HCT116 (cell line): Measurements from ENCODE around the gene WNK2. TPM values are rescaled to one million over a fixed set of nuclear protein-coding genes. Genes with fewer than 3 reads are reported as not detected.

Experiments
- ATAC-seq: fragments of 200-7000 bp; cut with Tn5 transposase; 2 replicates; pipeline ENCODE4 v1.9.1; 2020; ENCODE audit warnings: mild to moderate bottlenecking, moderate library complexity
- BruUV-seq: library from RNA; stranded (reverse); fragments of 400-500 nt; replicated peaks from 2 replicates; lab custom pipeline; 2021; lab: Mats Ljungman, UMichigan
- CTCF ChIA-PET: fragments of 300-600 bp; sonication (Branson Sonifier 250); formaldehyde crosslinking; loops from one replicate; lab custom pipeline; 2021; ENCODE audit warnings: antibody characterized with exemption; lab: Charles Lee
- POLR2A ChIA-PET: fragments of 300-600, 350-600 bp; sonication (Branson Sonifier 250); formaldehyde crosslinking; loops from one replicate; lab custom pipeline; 2021; ENCODE audit warnings: antibody characterized with exemption; lab: Charles Lee
- RAD21 ChIA-PET, 2 experiments: fragments of 300-600 bp; sonication (Branson Sonifier 250); formaldehyde crosslinking; loops; one replicate each; lab custom pipeline; 2023; ENCODE audit warnings: low total read pairs in 2 of 2; ENCODE audit not compliant: uncharacterized antibody in 2 of 2, unreplicated experiment in 2 of 2, low non-redundant PET in 1 of 2; lab: Charles Lee
- DNase-seq: peaks from one replicate; pipeline ENCODE4 v3.0.0-alpha.2; 2010; ENCODE audit warnings: low read depth, low spot score
- H2AFZ ChIP-seq: fragments of 200-600 bp; shearing (Covaris generic), sonication (generic); 2 replicates; pipeline ENCODE4 v1.6.1; 2017; ENCODE audit warnings: low read depth, mixed run types, mixed read lengths, antibody characterized with exemption, low read length; ENCODE audit not compliant: poor library complexity, severe bottlenecking
- H3K27ac ChIP-seq: 2 replicates; pipeline ENCODE4 v1.5.1; 2012; ENCODE audit warnings: low read depth, low read length
- H3K27me3 ChIP-seq: fragments of 200-600 bp; sonication (generic); 2 replicates; pipeline ENCODE4 v1.6.1; 2016; ENCODE audit warnings: mixed run types, low read length, mixed read lengths; ENCODE audit not compliant: insufficient read depth
- H3K36me3 ChIP-seq, 2 experiments: fragments of 200-500 bp in 1 of 2; fragments of 200-600 bp in 1 of 2; sonication (Bioruptor generic) in 1 of 2; sonication (generic) in 1 of 2; 2 replicates each; pipeline versions ENCODE4 v1.5.1 to v1.6.1; 2014 to 2016; ENCODE audit warnings: low read length in 2 of 2, inconsistent platforms in 1 of 2, mixed read lengths in 1 of 2, mixed run types in 1 of 2; ENCODE audit not compliant: insufficient read depth in 2 of 2, control insufficient read depth in 1 of 2
- H3K4me1 ChIP-seq, 2 experiments: fragments of 200-600 bp in 1 of 2; sonication (generic) in 1 of 2; 2 replicates each; pipeline versions ENCODE4 v1.5.1 to v1.6.1; 2012 to 2017; ENCODE audit warnings: low read length in 2 of 2, inconsistent platforms in 1 of 2, mild to moderate bottlenecking in 1 of 2, mixed read lengths in 1 of 2, mixed run types in 1 of 2, moderate library complexity in 1 of 2; ENCODE audit not compliant: insufficient read depth in 2 of 2, control insufficient read depth in 1 of 2
- H3K4me2 ChIP-seq: fragments of 200-600 bp; sonication (generic); 2 replicates; pipeline ENCODE4 v1.6.1; 2017; ENCODE audit warnings: mixed run types, low read length, mixed read lengths
- H3K4me3 ChIP-seq, 2 experiments: fragments of 200-600 bp in 1 of 2; sonication (generic) in 1 of 2; replicated peaks in 1 of 2; 2 replicates each; pipeline ENCODE4 v1.5.1; 2011 to 2016; ENCODE audit warnings: low read length in 2 of 2, control low read depth in 1 of 2, low read depth in 1 of 2, mild to moderate bottlenecking in 1 of 2, mixed read lengths in 1 of 2, mixed run types in 1 of 2
- H3K79me2 ChIP-seq: fragments of 200-600 bp; sonication (generic); 2 replicates; pipeline ENCODE4 v1.6.1; 2017; ENCODE audit warnings: mild to moderate bottlenecking, mixed run types, low read length, moderate library complexity, mixed read lengths; ENCODE audit not compliant: insufficient read depth
- H3K9ac ChIP-seq: fragments of 200-600 bp; sonication (generic); 2 replicates; pipeline ENCODE4 v1.6.1; 2016; ENCODE audit warnings: low read length, mixed read lengths
- H3K9me2 ChIP-seq: fragments of 200-600 bp; sonication (generic), shearing (Covaris generic); 2 replicates; pipeline ENCODE4 v1.6.1; 2017; ENCODE audit warnings: mixed run types, mild to moderate bottlenecking, moderate library complexity; ENCODE audit not compliant: insufficient read depth
- H3K9me3 ChIP-seq, 2 experiments: fragments of 200-500 bp in 1 of 2; fragments of 200-600 bp in 1 of 2; sonication (Bioruptor generic) in 1 of 2; sonication (generic) in 1 of 2; 2 replicates each; pipeline ENCODE4 v1.6.1; 2014 to 2017; ENCODE audit warnings: low read length in 2 of 2, mixed read lengths in 2 of 2, inconsistent platforms in 1 of 2, low read depth in 1 of 2, mild to moderate bottlenecking in 1 of 2, mixed run types in 1 of 2, moderate library complexity in 1 of 2; ENCODE audit not compliant: control insufficient read depth in 1 of 2, insufficient read depth in 1 of 2
- H4K20me1 ChIP-seq: fragments of 200-600 bp; sonication (generic), shearing (Covaris generic); 2 replicates; pipeline ENCODE4 v1.6.1; 2017; ENCODE audit warnings: mixed run types, mild to moderate bottlenecking, moderate library complexity; ENCODE audit not compliant: insufficient read depth
- CBX3 ChIP-seq: IDR thresholded peaks from 2 replicates; pipeline ENCODE4 v1.6.1; 2012; ENCODE audit warnings: low read depth
- EGR1 ChIP-seq: IDR thresholded peaks from 2 replicates; pipeline ENCODE4 v1.6.1; 2012; ENCODE audit warnings: low read depth
- ELF1 ChIP-seq: IDR thresholded peaks from 2 replicates; pipeline ENCODE4 v1.6.1; 2012; ENCODE audit warnings: low read depth, borderline replicate concordance
- EZH2phosphoT487 ChIP-seq: fragments of 200-600 bp; IDR thresholded peaks from 2 replicates; pipeline ENCODE4 v1.6.1; 2018; ENCODE audit warnings: antibody characterized with exemption, borderline replicate concordance
- FOSL1 ChIP-seq: IDR thresholded peaks from 2 replicates; pipeline ENCODE4 v1.6.1; 2012; ENCODE audit warnings: low read depth
- JUND ChIP-seq: IDR thresholded peaks from 2 replicates; pipeline ENCODE4 v1.6.1; 2012
- POLR2A ChIP-seq: IDR thresholded peaks from 2 replicates; pipeline ENCODE4 v1.7.0; 2011; ENCODE audit warnings: borderline replicate concordance; ENCODE audit not compliant: insufficient read depth, insufficient read length; ENCODE audit errors: extremely low read depth
- RAD21 ChIP-seq: IDR thresholded peaks from 2 replicates; pipeline ENCODE4 v1.6.1; 2012; ENCODE audit warnings: low read depth, mild to moderate bottlenecking
- SRF ChIP-seq: IDR thresholded peaks from 2 replicates; pipeline ENCODE4 v1.6.1; 2012; ENCODE audit warnings: low read depth
- TCF7L2 ChIP-seq: IDR thresholded peaks from 2 replicates; pipeline ENCODE4 v1.7.0; 2011; ENCODE audit warnings: borderline replicate concordance, inconsistent platforms; ENCODE audit not compliant: insufficient read depth, insufficient read length; ENCODE audit errors: extremely low read depth
- YY1 ChIP-seq: IDR thresholded peaks from 2 replicates; pipeline ENCODE4 v1.6.1; 2011; ENCODE audit warnings: low read length, low read depth, moderate library complexity, mild to moderate bottlenecking; ENCODE audit not compliant: insufficient replicate concordance; ENCODE audit errors: extremely low read depth
- intact Hi-C: fragments of 100-400 bp; cut with micrococcal nuclease; formaldehyde crosslinking; loops from 2 replicates; pipeline ENCODE4 v1.10.0; 2022
- total RNA-seq: library from RNA; stranded (reverse); gene quantifications from one replicate; pipeline ENCODE4 v1.2.1, GENCODE V29; 2021; ENCODE audit not compliant: unreplicated experiment
- TF ChIP-seq, protein P1 (sequence below), 3 experiments: fragments of 200-600 bp in 1 of 3; sonication (generic) in 1 of 3; IDR thresholded peaks in 2 of 3; conservative IDR thresholded peaks in 1 of 3; 2 replicates each; pipeline ENCODE4 v1.5.1; 2012 to 2017; ENCODE audit warnings: low read depth in 2 of 3, low read length in 2 of 3, antibody characterized with exemption in 1 of 3, borderline replicate concordance in 1 of 3, control low read depth in 1 of 3, mild to moderate bottlenecking in 1 of 3, mixed read lengths in 1 of 3, mixed run types in 1 of 3, moderate library complexity in 1 of 3; ENCODE audit not compliant: insufficient read depth in 1 of 3
- TF ChIP-seq, protein P2 (sequence below): IDR thresholded peaks from 2 replicates; pipeline ENCODE4 v1.6.1; 2012; ENCODE audit warnings: low read depth
- TF ChIP-seq, protein P3 (sequence below): IDR thresholded peaks from 2 replicates; pipeline ENCODE4 v1.6.1; 2012
- TF ChIP-seq, protein P4 (sequence below): IDR thresholded peaks from 2 replicates; pipeline ENCODE4 v1.6.1; 2011; ENCODE audit warnings: mild to moderate bottlenecking, low read length, moderate library complexity; ENCODE audit not compliant: insufficient replicate concordance; ENCODE audit errors: extremely low read depth

WNK2 gene
- total RNA-seq, 1 experiment from 2014 or later, result 24.4 TPM

DNA sequence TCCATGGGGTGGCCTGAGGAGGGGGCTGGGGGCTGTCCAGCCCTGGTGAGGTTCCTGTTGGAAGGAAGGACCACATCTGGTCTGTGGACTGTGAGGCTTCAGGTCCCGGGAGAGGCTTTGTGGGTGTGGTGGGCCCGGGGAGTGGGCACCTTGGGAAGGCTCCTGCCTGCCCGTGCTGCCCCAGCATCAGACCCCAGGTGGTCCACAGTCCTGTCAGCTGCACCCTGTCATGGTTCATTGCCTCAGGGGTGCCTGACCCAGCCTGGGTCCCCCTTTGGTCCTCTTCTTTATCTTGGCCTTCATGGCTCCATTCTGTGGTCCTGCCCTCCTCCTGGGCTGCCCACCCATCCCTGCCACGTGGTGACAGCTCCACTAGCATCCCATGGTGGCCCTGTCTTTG is 36.7 kb downstream of the WNK2 start:
- H3K9me3 ChIP-seq, result no peaks in the 10 kb centered on the region
- no peaks in the 10 kb centered on the region for H4K20me1 ChIP-seq
- no peak overlapping the region for H3K27ac ChIP-seq
- RAD21 ChIA-PET, result no interaction called here
- no peak for TF ChIP-seq FOSL1
- TF ChIP-seq, protein P1, sequence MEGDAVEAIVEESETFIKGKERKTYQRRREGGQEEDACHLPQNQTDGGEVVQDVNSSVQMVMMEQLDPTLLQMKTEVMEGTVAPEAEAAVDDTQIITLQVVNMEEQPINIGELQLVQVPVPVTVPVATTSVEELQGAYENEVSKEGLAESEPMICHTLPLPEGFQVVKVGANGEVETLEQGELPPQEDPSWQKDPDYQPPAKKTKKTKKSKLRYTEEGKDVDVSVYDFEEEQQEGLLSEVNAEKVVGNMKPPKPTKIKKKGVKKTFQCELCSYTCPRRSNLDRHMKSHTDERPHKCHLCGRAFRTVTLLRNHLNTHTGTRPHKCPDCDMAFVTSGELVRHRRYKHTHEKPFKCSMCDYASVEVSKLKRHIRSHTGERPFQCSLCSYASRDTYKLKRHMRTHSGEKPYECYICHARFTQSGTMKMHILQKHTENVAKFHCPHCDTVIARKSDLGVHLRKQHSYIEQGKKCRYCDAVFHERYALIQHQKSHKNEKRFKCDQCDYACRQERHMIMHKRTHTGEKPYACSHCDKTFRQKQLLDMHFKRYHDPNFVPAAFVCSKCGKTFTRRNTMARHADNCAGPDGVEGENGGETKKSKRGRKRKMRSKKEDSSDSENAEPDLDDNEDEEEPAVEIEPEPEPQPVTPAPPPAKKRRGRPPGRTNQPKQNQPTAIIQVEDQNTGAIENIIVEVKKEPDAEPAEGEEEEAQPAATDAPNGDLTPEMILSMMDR (IDR thresholded peaks at IDR 0.05 in 2 of 3, conservative IDR thresholded peaks at IDR 0.05 in 1 of 3; ENCODE audit: borderline replicate concordance in 1 of 3, insufficient read depth in 1 of 3, low read depth in 2 of 3, low read length in 2 of 3), result no peak
- no peak for TF ChIP-seq TCF7L2
- TF ChIP-seq, protein P2, sequence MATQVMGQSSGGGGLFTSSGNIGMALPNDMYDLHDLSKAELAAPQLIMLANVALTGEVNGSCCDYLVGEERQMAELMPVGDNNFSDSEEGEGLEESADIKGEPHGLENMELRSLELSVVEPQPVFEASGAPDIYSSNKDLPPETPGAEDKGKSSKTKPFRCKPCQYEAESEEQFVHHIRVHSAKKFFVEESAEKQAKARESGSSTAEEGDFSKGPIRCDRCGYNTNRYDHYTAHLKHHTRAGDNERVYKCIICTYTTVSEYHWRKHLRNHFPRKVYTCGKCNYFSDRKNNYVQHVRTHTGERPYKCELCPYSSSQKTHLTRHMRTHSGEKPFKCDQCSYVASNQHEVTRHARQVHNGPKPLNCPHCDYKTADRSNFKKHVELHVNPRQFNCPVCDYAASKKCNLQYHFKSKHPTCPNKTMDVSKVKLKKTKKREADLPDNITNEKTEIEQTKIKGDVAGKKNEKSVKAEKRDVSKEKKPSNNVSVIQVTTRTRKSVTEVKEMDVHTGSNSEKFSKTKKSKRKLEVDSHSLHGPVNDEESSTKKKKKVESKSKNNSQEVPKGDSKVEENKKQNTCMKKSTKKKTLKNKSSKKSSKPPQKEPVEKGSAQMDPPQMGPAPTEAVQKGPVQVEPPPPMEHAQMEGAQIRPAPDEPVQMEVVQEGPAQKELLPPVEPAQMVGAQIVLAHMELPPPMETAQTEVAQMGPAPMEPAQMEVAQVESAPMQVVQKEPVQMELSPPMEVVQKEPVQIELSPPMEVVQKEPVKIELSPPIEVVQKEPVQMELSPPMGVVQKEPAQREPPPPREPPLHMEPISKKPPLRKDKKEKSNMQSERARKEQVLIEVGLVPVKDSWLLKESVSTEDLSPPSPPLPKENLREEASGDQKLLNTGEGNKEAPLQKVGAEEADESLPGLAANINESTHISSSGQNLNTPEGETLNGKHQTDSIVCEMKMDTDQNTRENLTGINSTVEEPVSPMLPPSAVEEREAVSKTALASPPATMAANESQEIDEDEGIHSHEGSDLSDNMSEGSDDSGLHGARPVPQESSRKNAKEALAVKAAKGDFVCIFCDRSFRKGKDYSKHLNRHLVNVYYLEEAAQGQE, result no peak
- TF ChIP-seq ELF1, result no peak
- TF ChIP-seq SRF, result no peak
- no peak for TF ChIP-seq EGR1
- TF ChIP-seq RAD21, result no peak
- TF ChIP-seq, protein P3, sequence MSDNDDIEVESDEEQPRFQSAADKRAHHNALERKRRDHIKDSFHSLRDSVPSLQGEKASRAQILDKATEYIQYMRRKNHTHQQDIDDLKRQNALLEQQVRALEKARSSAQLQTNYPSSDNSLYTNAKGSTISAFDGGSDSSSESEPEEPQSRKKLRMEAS, result no peak
- no peak for TF ChIP-seq CBX3
- TF ChIP-seq JUND, result no peak
- TF ChIP-seq EZH2phosphoT487, result no peak
- TF ChIP-seq POLR2A, result no peak
- no peak for TF ChIP-seq YY1
- TF ChIP-seq, protein P4, sequence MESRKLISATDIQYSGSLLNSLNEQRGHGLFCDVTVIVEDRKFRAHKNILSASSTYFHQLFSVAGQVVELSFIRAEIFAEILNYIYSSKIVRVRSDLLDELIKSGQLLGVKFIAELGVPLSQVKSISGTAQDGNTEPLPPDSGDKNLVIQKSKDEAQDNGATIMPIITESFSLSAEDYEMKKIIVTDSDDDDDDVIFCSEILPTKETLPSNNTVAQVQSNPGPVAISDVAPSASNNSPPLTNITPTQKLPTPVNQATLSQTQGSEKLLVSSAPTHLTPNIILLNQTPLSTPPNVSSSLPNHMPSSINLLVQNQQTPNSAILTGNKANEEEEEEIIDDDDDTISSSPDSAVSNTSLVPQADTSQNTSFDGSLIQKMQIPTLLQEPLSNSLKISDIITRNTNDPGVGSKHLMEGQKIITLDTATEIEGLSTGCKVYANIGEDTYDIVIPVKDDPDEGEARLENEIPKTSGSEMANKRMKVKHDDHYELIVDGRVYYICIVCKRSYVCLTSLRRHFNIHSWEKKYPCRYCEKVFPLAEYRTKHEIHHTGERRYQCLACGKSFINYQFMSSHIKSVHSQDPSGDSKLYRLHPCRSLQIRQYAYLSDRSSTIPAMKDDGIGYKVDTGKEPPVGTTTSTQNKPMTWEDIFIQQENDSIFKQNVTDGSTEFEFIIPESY, result no peak
- H3K79me2 ChIP-seq, result peaks cover 18% of the 10 kb centered on the region; the same call in 1 of the 2 replicates
- no peak overlapping the region for H3K4me2 ChIP-seq
- CTCF ChIA-PET, result no interaction called here
- BruUV-seq, result no TSS peak
- intact Hi-C loops, result loop anchor here (5.0 kb wide), 1 partner anchor 52 kb away; no protein-coding TSS in a partner anchor
- DNase-seq (no peak), ATAC-seq (no peak)
- POLR2A ChIA-PET, result no interaction called here
- H2AFZ ChIP-seq, result no peak overlapping the region
- no peak overlapping the region for H3K4me3 ChIP-seq
- H3K9me2 ChIP-seq, result no peaks in the 10 kb centered on the region
- no peak overlapping the region for H3K9ac ChIP-seq
- H3K36me3 ChIP-seq, result no peaks in the 10 kb centered on the region
- peaks cover 38 to 51% of the 10 kb centered on the region in 2 experiments for H3K4me1 ChIP-seq
- no peaks in the 10 kb centered on the region for H3K27me3 ChIP-seq
